ENCODE measurements around the gene SLC6A9. TPM values are rescaled to one million over a fixed set of nuclear protein-coding genes. Genes with fewer than 3 reads are reported as not detected.

Gene SLC6A9
- total RNA-seq, 2 experiments from 2014 or later: 8.2 to 21.8 TPM

- Histone ChIP-seq H3K9me3 (ENCODE audit: low read length) (no peaks in the 10 kb centered on the region), H4K20me1 (ENCODE audit: insufficient read depth, low read length) (no peaks in the 10 kb centered on the region), H3K4me1 (ENCODE audit: insufficient read depth, low read length, poor library complexity, severe bottlenecking) (peaks cover 19% of the 10 kb centered on the region), H3K4me3 (ENCODE audit: low read depth, low read length, poor library complexity, severe bottlenecking) (no peak overlapping the region), H3K4me2 (ENCODE audit: low read length) (no peak overlapping the region), H2AFZ (ENCODE audit: low read length) (no peak overlapping the region), H3K27ac (ENCODE audit: low read depth, low read length, poor library complexity, severe bottlenecking) (no peak overlapping the region), H3K9me2 (ENCODE audit: insufficient read depth, low read length) (no peaks in the 10 kb centered on the region), H3K36me3 (ENCODE audit: insufficient read depth, low read length) (peaks cover 10% of the 10 kb centered on the region; the same call in 1 of the 2 replicates), H3K79me2 (ENCODE audit: insufficient read depth, low read depth, low read length) (peaks cover 3% of the 10 kb centered on the region; the same call in 1 of the 2 replicates)
- CTCF ChIA-PET (ENCODE audit: unreplicated experiment): no interaction called here
- TF ChIP-seq CTCF (conservative IDR thresholded peaks at IDR 0.05; ENCODE audit: low read length): no peak
- no peak for TF ChIP-seq EZH2phosphoT487 (IDR thresholded peaks at IDR 0.05; ENCODE audit: borderline replicate concordance, low read depth, low read length)
- no peak for DNase-seq (ENCODE audit: low spot score)
- intact Hi-C loops (cut with micrococcal nuclease; ENCODE audit: unreplicated experiment): no loop called here
- no TSS peak for BruUV-seq (replicated peaks)
- POLR2A ChIA-PET: interaction anchor here (1.1 kb wide), 1 partner anchor 20 kb away, joined by 3 read pairs; the partner anchor contains the start of gene DPH2
Measured at GRCh38 chr1:43949678-43950077, 81.6 kb downstream of the SLC6A9 start.

DNA sequence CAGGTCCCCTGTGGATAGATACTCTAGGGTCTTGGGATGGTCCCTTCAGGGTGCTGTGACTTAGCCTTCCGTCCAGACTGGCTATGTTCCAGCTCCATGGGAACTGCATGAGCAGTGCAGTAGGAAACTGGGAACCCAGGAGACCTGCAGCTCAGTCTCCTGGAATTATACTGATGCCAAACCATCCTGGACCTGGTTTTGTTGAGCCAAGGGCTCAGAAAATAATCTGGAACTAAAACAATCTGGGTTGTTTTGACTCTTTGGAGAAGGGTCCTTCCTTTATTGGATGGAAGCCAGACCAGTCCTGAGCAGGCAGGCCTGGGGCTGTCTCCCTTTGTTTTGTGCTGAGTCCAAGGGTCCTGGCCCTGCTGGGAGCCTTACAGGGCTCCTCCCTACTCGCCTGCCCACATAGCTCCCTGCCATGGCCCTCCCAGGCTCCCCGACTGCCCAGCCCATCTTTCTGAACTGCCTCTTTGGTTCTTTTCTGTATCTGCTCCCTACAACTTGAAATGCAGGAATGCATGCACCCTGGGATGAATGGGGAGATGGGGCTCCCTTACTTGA, 83.3 kb downstream of the SLC6A9 start:
- no peak overlapping the region for H2AFZ ChIP-seq (ENCODE audit: low read length)
- CTCF ChIA-PET (ENCODE audit: unreplicated experiment): no interaction called here
- H3K36me3 ChIP-seq (ENCODE audit: insufficient read depth, low read length): peaks cover 18% of the 10 kb centered on the region; the same call in 1 of the 2 replicates
- peaks cover 22% of the 10 kb centered on the region for H3K4me1 ChIP-seq (ENCODE audit: insufficient read depth, low read length, poor library complexity, severe bottlenecking)
- H4K20me1 ChIP-seq (ENCODE audit: insufficient read depth, low read length): no peaks in the 10 kb centered on the region
- no peaks in the 10 kb centered on the region for H3K9me2 ChIP-seq (ENCODE audit: insufficient read depth, low read length)
- TF ChIP-seq EZH2phosphoT487 (IDR thresholded peaks at IDR 0.05; ENCODE audit: borderline replicate concordance, low read depth, low read length): no peak
- POLR2A ChIA-PET: interaction anchor here (0.5 kb wide), 1 partner anchor 301 kb away, joined by 3 read pairs; no protein-coding TSS in a partner anchor
- intact Hi-C loops (cut with micrococcal nuclease; ENCODE audit: unreplicated experiment): no loop called here
- peaks cover 3% of the 10 kb centered on the region; the same call in 1 of the 2 replicates for H3K79me2 ChIP-seq (ENCODE audit: insufficient read depth, low read depth, low read length)
- H3K27ac ChIP-seq (ENCODE audit: low read depth, low read length, poor library complexity, severe bottlenecking): no peak overlapping the region
- DNase-seq (ENCODE audit: low spot score): no peak
- BruUV-seq (replicated peaks): no TSS peak
- H3K4me3 ChIP-seq (ENCODE audit: low read depth, low read length, poor library complexity, severe bottlenecking): peak overlapping the region; percentile 76
- H3K9me3 ChIP-seq (ENCODE audit: low read length): no peaks in the 10 kb centered on the region
- H3K4me2 ChIP-seq (ENCODE audit: low read length): peak overlapping the region; percentile 91

GRCh38 chr1:43947061-43947873, 84.0 kb downstream of the SLC6A9 start:
- peak overlapping the region; percentile 56 for H3K27ac ChIP-seq (ENCODE audit: low read depth, low read length, poor library complexity, severe bottlenecking)
- peak overlapping the region; percentile 76 for H3K4me3 ChIP-seq (ENCODE audit: low read depth, low read length, poor library complexity, severe bottlenecking)
- CTCF ChIA-PET (ENCODE audit: unreplicated experiment): interaction anchor here (0.6 to 2.0 kb wide), 2 partner anchors 12 to 103 kb away, joined by 3 to 13 read pairs; no protein-coding TSS in a partner anchor
- peak overlapping the region; percentile 88 for H2AFZ ChIP-seq (ENCODE audit: low read length)
- POLR2A ChIA-PET: interaction anchor here (0.5 to 0.7 kb wide), 5 partner anchors 12 to 300 kb away, joined by 3 read pairs; no protein-coding TSS in a partner anchor
- DNase-seq (ENCODE audit: low spot score): no peak
- no peaks in the 10 kb centered on the region for H3K9me3 ChIP-seq (ENCODE audit: low read length)
- peak overlapping the region; percentile 91 for H3K4me2 ChIP-seq (ENCODE audit: low read length)
- TF ChIP-seq EZH2phosphoT487 (IDR thresholded peaks at IDR 0.05; ENCODE audit: borderline replicate concordance, low read depth, low read length) (no peak), CTCF (conservative IDR thresholded peaks at IDR 0.05; ENCODE audit: low read length) (no peak)
- H3K79me2 ChIP-seq (ENCODE audit: insufficient read depth, low read depth, low read length): peaks cover 3% of the 10 kb centered on the region; the same call in 1 of the 2 replicates
- H3K36me3 ChIP-seq (ENCODE audit: insufficient read depth, low read length): peaks cover 18% of the 10 kb centered on the region; the same call in 1 of the 2 replicates
- no peaks in the 10 kb centered on the region for H3K9me2 ChIP-seq (ENCODE audit: insufficient read depth, low read length)
- BruUV-seq (replicated peaks): no TSS peak
- intact Hi-C loops (cut with micrococcal nuclease; ENCODE audit: unreplicated experiment): no loop called here
- H3K4me1 ChIP-seq (ENCODE audit: insufficient read depth, low read length, poor library complexity, severe bottlenecking): peaks cover 22% of the 10 kb centered on the region
- H4K20me1 ChIP-seq (ENCODE audit: insufficient read depth, low read length): no peaks in the 10 kb centered on the region
